ENCODE results near the gene SS18L1. TPM values are rescaled to one million over a fixed set of nuclear protein-coding genes. Genes with fewer than 3 reads are reported as not detected.

Gene SS18L1
- total and polyA plus RNA-seq, 2 donors (not counting 1 experiment from before 2014, with no cell fraction given) = 4.7 to 7.4 TPM

DNA sequence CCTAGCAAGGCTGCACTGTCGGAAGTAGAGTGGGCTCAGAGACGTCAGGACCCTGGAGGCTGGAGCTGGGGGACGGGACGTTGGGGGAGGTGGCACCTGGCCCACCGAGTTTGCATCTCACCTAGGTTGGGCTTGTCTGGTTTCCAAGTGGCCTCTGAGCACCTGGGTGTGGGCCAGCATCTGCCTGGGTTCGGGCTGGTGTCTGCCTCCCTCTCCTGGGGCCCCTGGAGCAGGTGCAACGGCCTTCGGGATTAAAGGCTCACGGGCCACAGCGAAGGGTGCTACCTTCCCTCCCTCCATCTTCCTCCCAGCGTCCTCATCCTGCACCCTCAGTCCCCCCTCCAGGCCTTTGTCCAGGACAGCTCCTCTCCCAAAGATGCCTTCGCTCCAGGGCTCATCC is 70.5 kb downstream of the SS18L1 start:
- Histone ChIP-seq H3K27me3 (ENCODE audit: control insufficient read depth, insufficient read depth, low read length) (peaks cover 32% of the 10 kb centered on the region), H3K9me3 (ENCODE audit: control insufficient read depth, insufficient read depth, low read depth, low read length) (no peaks in the 10 kb centered on the region), H4K20me1 (ENCODE audit: control insufficient read depth, extremely low read depth, insufficient read depth, low read length) (no peaks in the 10 kb centered on the region), H3K27ac (ENCODE audit: insufficient read depth, low read length) (no peak overlapping the region), H2AFZ (ENCODE audit: low read length) (no peak overlapping the region), H3K4me3 (replicated peaks in 1 of 4; ENCODE audit: control extremely low read depth in 1 of 4, insufficient read depth in 1 of 4, low read depth in 3 of 4, low read length in 4 of 4) (no peak overlapping the region), H3K36me3 (ENCODE audit: control insufficient read depth, insufficient read depth, low read length) (no peaks in the 10 kb centered on the region), H3K9ac (ENCODE audit: insufficient read depth, low read length) (no peak overlapping the region), H3K79me2 (ENCODE audit: control insufficient read depth, insufficient read depth, low read length) (no peaks in the 10 kb centered on the region), H3K4me1 (ENCODE audit: control insufficient read depth, extremely low read depth, insufficient read depth, low read length) (no peaks in the 10 kb centered on the region), H3K4me2 (ENCODE audit: extremely low read depth, insufficient read depth, low read length) (no peak overlapping the region)
- no peak for TF ChIP-seq EZH2 (IDR thresholded peaks at IDR 0.05; ENCODE audit: low read length, missing control alignments)
- TF ChIP-seq, protein P1, sequence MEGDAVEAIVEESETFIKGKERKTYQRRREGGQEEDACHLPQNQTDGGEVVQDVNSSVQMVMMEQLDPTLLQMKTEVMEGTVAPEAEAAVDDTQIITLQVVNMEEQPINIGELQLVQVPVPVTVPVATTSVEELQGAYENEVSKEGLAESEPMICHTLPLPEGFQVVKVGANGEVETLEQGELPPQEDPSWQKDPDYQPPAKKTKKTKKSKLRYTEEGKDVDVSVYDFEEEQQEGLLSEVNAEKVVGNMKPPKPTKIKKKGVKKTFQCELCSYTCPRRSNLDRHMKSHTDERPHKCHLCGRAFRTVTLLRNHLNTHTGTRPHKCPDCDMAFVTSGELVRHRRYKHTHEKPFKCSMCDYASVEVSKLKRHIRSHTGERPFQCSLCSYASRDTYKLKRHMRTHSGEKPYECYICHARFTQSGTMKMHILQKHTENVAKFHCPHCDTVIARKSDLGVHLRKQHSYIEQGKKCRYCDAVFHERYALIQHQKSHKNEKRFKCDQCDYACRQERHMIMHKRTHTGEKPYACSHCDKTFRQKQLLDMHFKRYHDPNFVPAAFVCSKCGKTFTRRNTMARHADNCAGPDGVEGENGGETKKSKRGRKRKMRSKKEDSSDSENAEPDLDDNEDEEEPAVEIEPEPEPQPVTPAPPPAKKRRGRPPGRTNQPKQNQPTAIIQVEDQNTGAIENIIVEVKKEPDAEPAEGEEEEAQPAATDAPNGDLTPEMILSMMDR (conservative IDR thresholded peaks at IDR 0.05 in 1 of 2, IDR thresholded peaks at IDR 0.05 in 1 of 2; ENCODE audit: low read depth in 1 of 2, low read length in 2 of 2) = no peak
- no peak for DNase-seq (ENCODE audit: low read depth in 2 of 2)

DNA sequence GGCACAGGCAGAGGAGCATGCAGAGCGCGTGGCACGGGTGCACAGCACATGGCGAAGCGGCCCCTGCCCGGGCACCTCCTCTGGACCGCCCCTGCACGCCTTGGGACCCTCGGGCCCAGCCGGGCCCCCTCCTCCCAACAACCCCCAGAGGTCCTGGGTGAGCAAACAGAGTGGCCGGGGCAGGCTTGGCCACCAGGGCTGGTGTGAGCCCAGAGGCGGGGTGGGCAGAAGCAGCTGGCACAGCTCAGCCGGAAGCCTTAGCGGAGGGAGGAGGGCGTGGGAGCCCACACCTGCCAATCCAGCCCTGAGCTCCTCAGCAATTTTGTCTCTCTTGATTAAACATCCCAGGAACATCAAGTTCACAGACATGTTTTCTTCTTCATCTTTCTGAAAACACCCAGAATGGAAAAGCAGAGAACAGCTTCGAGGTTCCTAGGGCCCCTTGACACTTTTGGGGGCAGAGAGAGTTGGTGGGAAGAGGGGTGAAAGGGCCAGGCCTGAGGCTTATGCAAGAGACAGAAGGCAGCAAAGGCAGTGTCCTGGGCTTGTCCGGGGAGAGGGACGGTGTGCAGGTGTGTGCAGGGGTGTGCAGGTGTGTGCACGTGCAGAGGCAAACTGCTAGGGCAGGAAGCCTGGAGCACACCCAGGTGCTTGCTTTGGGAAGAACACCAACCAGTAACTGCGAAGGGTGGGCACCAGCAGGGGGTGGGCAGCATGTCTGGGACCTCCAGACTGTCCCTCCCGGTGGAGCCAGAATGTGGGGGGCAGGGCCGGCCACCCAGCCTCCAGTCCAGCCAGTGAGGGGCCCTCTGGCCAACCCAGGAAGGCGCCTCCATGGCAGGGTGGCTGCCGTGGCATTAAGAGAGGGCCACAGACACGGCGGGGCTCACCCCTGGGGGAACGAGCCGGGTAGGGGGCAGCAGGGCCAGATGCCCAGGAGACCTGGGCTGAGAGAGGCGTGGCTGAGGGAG is 71.7 kb downstream of the SS18L1 start:
- Histone ChIP-seq H3K9ac (ENCODE audit: insufficient read depth, low read length) (no peak overlapping the region), H3K9me3 (ENCODE audit: control insufficient read depth, insufficient read depth, low read depth, low read length) (no peaks in the 10 kb centered on the region), H3K4me1 (ENCODE audit: control insufficient read depth, extremely low read depth, insufficient read depth, low read length) (no peaks in the 10 kb centered on the region), H2AFZ (ENCODE audit: low read length) (no peak overlapping the region), H3K27ac (ENCODE audit: insufficient read depth, low read length) (no peak overlapping the region), H3K79me2 (ENCODE audit: control insufficient read depth, insufficient read depth, low read length) (no peaks in the 10 kb centered on the region), H3K27me3 (ENCODE audit: control insufficient read depth, insufficient read depth, low read length) (peaks cover 25% of the 10 kb centered on the region), H3K4me2 (ENCODE audit: extremely low read depth, insufficient read depth, low read length) (no peak overlapping the region), H3K36me3 (ENCODE audit: control insufficient read depth, insufficient read depth, low read length) (no peaks in the 10 kb centered on the region), H3K4me3 (replicated peaks in 1 of 4; ENCODE audit: control extremely low read depth in 1 of 4, insufficient read depth in 1 of 4, low read depth in 3 of 4, low read length in 4 of 4) (no peak overlapping the region), H4K20me1 (ENCODE audit: control insufficient read depth, extremely low read depth, insufficient read depth, low read length) (no peaks in the 10 kb centered on the region)
- DNase-seq (ENCODE audit: low read depth in 2 of 2) = no peak
- no peak for TF ChIP-seq EZH2 (IDR thresholded peaks at IDR 0.05; ENCODE audit: low read length, missing control alignments)
- TF ChIP-seq, protein P1 (conservative IDR thresholded peaks at IDR 0.05 in 1 of 2, IDR thresholded peaks at IDR 0.05 in 1 of 2; ENCODE audit: low read depth in 1 of 2, low read length in 2 of 2) = no peak

DNA sequence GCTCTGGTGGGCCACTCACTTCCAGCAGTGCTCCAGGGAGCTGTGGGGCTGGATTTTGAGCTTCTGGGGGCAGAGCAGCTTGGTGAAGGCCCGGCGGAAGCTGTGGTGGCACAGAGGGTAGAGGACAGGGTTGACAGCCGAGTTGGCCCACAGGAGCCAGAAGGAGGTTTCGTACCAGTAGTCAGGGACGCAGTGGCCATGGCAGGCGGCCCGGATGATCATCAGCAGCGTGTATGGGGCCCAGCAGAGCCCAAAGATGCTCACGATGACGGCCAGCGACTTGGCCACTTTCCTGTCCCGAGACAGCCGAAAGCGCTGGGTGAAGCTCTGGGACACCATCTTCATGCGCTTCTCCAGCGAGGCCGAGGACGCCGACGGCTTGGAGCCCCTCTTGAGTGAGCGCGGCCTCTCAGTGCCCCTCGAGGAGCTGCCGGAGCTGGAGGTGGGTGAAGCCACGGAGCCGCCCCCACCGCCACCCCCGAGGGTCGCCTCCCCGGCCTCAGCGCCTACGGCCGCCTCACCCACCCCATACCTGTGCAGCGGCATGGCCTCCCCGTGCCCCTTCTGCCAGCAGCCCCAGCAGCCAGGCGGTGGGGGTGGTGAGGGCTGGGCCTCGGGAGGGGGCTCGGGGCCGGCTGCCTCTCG is 72.5 kb downstream of the SS18L1 start:
- DNase-seq (ENCODE audit: low read depth in 2 of 2) = no peak
- TF ChIP-seq EZH2 (IDR thresholded peaks at IDR 0.05; ENCODE audit: low read length, missing control alignments) = no peak
- TF ChIP-seq, protein P1 (conservative IDR thresholded peaks at IDR 0.05 in 1 of 2, IDR thresholded peaks at IDR 0.05 in 1 of 2; ENCODE audit: low read depth in 1 of 2, low read length in 2 of 2) = no peak
- Histone ChIP-seq H2AFZ (ENCODE audit: low read length) (no peak overlapping the region), H3K79me2 (ENCODE audit: control insufficient read depth, insufficient read depth, low read length) (no peaks in the 10 kb centered on the region), H3K36me3 (ENCODE audit: control insufficient read depth, insufficient read depth, low read length) (no peaks in the 10 kb centered on the region), H3K4me1 (ENCODE audit: control insufficient read depth, extremely low read depth, insufficient read depth, low read length) (no peaks in the 10 kb centered on the region), H3K4me2 (ENCODE audit: extremely low read depth, insufficient read depth, low read length) (no peak overlapping the region), H3K9ac (ENCODE audit: insufficient read depth, low read length) (no peak overlapping the region), H3K9me3 (ENCODE audit: control insufficient read depth, insufficient read depth, low read depth, low read length) (no peaks in the 10 kb centered on the region), H3K4me3 (replicated peaks in 1 of 4; ENCODE audit: control extremely low read depth in 1 of 4, insufficient read depth in 1 of 4, low read depth in 3 of 4, low read length in 4 of 4) (no peak overlapping the region), H4K20me1 (ENCODE audit: control insufficient read depth, extremely low read depth, insufficient read depth, low read length) (no peaks in the 10 kb centered on the region), H3K27ac (ENCODE audit: insufficient read depth, low read length) (no peak overlapping the region), H3K27me3 (ENCODE audit: control insufficient read depth, insufficient read depth, low read length) (peaks cover 30% of the 10 kb centered on the region)

All from fibroblast of lung (primary cell).